NCI-H82 (cell line): ENCODE results near the gene MID2.
"Not testable (repeated sequence)": the region's sequence is repeated elsewhere in the genome, so short reads cannot be mapped to it uniquely, and the experiment has no call there.

ENCODE experiments used
- DNase-seq: peaks from one replicate; lab custom pipeline; 2025; lab: John Stamatoyannopoulos, UW

The MID2 gene

DNA sequence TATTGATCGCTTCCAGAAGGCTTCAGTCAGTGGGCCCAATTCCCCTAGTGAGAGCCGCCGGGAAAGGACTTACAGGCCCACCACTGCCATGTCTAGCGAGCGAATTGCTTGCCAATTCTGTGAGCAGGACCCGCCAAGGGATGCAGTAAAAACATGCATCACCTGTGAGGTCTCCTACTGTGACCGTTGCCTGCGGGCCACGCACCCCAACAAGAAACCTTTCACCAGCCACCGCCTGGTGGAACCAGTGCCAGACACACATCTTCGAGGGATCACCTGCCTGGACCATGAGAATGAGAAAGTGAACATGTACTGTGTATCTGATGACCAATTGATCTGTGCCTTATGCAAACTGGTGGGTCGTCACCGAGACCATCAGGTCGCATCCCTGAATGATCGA lies 15.3 kb downstream of the MID2 start:
- no peak for DNase-seq

DNA sequence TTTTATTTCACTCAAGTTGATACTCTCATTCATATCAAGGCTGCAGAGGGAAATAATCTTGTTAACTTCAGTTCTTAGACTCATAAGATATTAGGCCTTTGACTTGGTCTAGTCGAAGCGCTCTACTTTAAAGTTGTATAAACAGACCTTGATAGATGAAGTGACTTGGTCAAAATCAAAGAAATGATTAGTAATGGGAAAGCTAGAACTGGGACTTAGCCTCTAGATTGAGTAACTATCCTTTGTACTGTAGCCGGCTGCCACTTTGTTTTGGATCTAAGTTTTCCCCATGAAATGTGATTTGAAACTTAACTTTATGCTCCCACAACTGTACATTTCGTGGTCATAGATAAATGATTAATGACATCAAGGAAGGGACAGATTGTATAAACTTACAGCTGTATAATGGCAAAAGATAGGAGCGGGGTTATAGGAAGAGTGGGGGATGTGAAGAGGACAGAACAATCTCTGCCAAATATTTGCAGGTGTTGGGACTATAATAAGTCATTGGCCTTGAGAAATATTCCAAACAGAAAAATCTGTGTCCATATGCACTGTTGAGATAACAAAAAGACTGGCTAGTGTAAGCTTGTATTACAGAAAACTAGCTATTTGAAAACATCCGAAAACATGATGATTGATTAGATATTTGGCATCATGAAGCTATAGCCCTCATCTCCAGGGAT lies 17.2 kb downstream of the MID2 start:
- DNase-seq, result no peak

DNA sequence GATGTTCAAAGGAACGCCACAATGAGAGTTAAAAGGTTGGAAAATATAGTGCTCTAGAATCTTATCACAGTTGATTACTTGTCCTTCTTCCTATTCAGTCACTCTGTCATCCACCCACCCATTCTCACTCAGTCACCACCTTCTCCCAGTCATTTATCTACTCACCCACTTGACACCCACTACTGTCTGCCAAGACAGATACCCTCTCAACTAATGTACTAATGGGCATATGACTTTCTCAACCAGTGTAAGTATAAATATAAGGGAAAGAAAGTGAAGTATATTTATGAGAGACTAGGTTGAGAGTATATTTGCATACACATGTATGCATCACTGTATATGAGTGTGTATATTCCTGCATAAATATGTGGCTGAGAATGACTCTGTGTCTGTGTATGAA lies 20.0 kb downstream of the MID2 start:
- no peak for DNase-seq

DNA sequence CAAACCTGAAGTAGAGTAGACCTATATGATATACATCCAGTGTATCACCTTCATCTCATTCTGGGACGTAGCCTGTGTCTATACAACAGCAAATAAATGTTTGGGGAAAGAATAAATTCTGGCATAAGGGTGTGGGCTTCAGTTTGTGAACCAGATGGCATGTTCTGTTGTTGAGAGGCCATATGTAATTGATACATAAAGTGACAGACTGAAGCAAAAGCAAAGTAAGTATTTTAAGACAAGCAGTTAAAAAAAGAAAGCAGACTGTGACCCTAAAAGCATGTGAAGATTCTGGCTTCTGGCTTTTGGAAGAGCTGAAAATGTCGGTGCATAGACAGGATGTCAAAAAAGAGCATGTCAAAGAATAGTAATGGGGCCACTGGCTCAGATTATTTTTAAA lies 22.9 kb downstream of the MID2 start:
- no peak for DNase-seq

DNA sequence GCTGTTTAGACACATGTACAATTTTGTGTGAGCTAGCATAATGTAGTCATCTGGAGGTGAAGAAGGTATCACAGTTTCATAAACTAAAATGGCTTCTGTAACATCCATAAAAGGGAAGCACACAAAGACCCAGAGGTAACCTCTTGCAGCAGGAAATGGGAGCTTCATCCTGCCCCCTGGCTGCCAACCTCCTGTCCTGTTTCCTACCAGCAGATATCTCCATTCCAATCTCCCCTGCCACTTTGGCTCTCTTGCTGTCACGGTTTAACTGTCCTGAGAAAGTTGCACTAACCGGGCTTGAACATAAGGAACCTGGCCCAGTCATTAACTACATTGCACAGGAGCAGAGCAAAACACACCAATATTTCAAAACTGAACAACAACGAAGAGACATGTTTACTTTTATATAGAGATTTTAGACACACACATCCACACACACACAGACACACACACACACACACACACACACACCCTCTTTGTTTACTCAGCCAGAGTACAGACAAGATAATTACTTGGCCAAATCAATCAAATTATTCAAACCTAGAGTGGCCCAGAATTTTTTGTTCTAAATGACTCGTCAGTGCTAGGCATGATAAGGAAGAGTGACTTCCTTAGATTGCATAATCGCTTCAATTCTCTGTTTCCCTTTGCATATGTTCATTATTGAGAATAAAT lies 24.2 kb downstream of the MID2 start:
- DNase-seq, result peak; percentile 1

DNA sequence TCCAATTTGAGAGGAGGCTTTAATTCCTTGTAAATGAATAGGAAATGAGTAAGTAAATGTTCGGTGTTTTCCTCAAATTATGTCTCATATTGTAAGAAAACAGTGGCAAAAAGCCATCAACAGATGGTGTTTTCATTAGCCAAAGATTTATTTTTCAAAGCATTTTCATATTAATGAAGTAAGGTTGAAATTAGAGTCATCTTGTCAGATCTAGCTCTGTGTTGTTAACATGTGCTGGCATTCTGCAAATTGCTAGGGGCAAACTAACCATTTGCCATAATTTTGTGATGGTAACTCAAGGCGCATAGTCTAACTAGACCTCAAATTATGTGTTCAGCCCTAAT lies 24.7 kb downstream of the MID2 start:
- DNase-seq, result no peak

DNA sequence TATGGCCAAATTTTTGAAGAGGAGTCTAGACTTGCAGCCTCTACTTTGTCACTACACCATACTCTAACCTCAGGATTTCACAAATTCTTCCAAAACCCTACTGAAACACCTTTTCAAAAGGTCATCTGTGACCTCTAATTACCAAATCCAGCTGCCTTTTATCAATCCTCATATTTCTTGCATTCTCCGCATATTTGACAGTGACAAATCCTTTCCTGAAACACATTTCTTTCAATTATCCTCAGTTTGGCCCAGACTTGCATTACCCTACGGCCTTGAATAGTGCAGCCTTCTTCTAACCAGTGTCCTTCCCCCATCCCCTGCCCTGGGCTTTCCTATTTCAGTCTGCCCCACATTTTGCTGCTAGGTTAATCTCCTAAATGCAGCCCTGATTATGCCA lies 25.5 kb downstream of the MID2 start:
- no peak for DNase-seq

DNA sequence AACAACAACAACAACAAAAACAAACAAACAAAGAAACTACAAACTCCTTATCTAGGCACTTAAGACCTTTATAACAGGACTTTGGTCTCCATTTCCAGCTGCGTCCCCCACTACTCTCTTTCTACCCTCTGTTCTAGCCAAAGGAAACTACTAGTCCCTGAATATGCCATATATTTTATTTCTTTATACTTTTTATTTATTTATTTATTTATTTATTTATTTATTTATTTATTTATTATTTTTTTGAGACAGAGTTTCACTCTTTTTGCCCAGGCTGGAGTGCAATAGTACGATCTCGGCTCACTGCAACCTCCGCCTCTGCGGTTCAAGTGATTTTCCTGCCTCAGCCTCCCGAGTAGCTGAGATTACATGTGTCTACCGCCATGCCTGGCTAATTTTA lies 26.0 kb downstream of the MID2 start:
- DNase-seq, result not testable (repeated sequence)

DNA sequence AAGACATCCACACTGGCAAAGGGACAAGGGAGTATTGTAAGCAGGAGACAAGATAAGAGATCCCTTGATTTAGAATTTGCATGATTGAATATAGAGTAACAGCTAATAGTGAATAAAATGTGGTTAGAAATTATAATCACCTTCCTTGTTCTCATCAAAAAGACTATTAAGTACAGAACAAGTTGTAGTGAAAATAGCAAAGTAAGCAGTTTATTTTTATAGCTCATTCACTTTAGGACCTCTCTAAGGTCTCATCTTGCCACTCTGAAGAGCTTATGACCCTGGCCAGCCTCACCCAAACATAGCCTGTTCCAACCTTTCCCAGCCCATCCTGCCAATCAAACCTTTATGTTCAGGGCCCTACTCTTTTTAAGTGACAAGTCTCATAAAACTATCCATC lies 30.6 kb downstream of the MID2 start:
- DNase-seq, result no peak

DNA sequence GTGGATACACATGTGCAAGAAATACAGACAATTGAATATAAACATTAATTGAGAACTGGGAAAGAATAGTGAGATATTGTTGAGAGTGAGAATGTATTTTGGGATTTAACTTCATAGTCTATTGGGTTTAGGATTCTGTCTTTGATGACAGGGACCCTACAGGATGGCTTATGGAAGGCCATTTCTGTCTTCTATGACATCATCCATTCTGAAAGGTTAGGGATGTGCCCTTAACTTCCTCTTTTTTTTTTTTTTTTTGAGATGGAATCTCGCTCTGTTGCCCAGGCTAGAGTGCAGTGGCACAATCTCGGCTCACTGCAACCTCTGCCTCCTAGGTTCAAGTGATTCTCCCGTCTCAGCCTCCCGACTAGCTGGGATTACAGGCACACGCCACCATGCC lies 31.4 kb downstream of the MID2 start:
- not testable (repeated sequence) for DNase-seq

DNA sequence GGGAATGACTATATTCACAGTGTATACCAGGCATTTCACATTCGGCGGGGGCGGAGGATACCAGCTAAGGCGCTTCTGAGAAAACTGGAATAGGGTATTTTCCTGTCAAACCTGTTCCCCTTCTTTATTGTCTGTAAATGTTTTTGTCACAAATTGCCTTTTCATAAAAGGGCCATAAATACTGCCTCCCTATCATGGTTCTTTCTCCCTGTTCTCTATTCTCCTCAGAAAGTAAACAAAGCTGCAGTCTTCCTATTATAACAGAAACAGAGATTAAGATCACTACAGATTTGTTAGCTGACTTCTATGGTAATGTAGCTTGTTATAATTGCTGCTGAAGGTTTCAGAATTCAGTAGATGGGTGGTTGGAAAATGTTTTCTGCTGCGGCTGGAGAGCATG lies 32.2 kb downstream of the MID2 start:
- no peak for DNase-seq

DNA sequence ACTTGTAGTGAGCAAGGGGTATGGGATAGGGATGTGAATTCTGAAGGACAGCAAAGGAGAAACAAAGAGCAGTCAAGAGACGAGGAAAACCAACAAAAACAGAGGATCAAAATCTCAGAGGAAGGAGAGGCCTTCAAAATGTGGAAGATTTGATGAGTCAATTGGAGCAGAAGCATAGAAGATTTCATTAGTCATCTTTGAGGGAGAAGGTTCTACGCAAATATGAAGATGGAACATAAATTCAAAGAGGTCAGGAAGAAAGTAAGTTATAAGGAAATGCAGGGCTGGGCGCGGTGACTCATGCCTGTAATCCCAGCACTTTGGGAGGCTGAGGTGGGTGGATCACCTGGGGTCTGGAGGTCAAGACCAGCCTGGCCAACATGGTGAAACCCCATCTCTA lies 35.4 kb downstream of the MID2 start:
- DNase-seq, result no peak

DNA sequence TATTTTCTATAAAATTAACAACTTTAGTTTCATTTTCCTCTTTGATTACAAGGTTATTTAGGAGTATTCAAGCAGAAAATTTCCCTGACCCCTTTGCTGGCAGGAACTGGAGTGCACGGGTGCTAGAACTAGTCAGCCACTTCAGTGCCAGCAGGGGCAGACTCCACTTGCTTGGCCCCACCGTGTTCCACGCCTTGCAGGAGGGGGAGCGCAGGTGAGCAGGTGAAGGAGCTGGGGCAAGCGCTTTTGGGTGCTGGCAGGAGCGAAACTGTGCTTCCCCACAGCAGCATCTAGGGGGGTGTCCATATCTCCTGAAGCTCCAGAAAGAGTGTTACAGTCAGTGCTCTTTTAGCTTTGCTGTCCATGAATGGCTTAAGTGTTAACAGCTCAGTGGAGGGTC lies 45.5 kb downstream of the MID2 start:
- DNase-seq, result no peak

DNA sequence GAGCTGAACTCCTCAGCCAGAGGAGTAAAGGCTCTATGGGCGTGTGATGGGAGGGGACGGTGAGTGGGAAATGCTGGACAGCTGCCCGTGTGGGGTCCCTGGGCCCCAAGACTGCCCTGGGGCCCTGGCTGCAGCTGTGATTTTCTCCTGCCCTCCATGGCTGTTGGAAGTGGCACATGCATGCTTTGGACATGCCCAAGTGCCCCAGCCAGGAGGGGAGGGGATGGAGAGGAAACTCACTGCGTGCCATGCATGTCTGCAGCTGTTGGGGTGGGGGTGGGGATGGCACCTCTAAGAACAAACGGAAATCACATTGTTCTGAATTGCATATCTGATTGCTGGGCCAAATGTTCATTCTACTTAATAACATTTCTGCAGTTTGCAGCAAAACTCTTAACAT lies 52.4 kb downstream of the MID2 start:
- no peak for DNase-seq

DNA sequence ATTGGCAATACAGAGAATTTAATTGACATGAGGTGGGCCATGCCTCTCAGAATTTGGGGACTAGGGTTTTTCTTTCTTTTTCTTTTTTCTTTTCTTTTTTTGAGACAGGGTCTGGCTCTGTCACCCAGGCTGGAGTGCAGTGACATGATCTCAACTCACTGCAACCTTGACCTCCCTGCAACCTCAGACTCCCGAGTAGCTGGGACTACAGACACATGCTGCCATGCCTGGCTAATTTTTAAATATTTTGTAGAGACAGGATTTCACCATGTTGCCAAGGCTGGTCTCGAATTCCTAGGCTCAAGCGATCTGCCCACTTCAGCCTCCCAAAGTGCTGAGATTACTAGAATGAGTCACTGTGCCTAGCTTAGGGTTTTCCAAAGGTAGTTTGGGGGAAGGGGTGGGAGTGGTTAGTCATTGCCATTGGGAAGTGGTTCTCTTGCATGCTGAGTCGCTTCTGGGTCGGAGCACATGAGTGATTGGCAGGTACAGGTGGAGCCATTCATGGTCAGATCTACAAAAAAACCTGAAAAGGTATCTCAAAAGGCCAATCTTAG lies 54.5 kb downstream of the MID2 start:
- DNase-seq, result no peak

DNA sequence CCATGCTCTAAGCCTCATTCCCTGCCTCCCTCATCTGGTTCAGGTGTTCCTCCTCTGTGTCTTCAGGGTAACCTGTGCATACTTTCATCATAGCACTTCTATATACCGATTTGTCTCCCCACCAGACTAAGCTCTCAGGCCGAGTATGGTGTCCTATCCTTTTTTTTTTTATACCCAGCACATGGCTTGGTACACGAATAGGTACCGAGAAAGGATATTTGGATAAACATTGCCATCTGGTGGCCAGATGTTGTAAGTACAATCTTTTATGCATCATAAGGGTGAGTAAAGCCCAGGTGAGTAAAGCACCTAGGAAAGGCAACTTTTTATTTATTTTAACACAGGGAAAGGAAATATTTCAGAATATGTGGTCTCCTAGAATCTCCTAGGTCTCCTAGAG lies 68.4 kb downstream of the MID2 start:
- peak; percentile 72 for DNase-seq

DNA sequence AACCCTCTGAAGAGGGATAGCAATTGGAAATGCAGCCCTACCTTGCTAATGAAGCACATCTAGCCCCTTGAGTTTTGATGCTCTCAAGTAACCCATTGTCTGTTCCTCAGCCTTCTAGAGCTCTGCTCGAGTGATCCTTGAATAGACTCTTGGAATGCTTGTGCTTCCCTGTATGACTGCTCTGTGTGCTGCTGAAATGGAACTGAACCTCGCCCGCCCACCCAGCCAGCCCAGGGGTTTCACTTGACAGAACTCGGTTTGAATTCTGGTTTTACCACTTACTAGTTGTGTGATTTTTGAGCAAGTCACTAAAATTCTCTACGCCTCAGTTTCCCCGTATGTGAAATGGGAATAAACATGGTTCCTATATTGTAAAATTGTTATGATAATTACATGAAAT lies 77.1 kb downstream of the MID2 start:
- DNase-seq, result no peak

DNA sequence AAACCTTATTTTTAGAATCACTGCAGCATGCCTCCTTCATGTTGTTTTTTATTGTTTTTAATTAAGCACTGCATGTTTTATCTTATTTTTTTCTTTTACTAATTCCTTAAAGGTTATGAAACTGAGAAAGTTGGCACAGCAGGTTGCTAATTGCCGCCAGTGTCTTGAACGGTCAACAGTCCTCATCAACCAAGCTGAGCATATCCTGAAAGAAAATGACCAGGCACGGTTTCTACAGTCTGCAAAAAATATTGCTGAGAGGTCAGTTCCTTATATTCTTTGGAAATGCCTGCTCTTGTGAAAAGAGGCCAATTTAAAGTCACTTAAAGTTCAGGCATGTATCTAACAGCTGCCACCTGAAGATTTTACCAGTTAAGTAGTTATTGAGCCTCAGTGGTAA lies 79.7 kb downstream of the MID2 start:
- DNase-seq, result no peak

DNA sequence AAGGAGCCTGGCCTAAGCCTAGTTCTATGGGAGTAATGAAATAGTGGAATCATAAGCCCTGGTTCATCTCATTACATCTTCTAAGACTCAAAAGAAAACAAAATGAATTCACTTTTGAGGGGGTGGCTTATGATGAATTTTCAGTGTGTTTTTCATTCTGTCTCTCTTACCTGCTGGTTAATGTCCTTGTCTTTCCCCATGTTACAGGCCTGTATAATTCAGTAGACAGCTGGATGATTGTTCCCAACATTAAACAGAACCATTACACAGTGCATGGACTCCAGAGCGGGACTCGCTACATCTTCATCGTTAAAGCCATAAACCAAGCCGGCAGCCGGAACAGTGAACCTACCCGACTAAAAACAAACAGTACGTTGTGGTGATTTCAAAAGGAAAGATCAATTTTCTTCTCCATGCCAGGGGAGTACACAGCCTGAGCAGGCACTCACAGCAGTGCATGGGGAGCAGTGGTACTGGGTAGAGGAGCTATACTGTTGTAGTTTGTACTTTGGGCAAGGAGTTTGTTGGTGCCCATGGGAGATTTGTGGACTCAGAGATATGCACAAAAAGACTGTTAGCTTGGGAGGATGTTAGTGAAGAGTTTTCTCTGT lies 98.6 kb downstream of the MID2 start:
- DNase-seq, result no peak

DNA sequence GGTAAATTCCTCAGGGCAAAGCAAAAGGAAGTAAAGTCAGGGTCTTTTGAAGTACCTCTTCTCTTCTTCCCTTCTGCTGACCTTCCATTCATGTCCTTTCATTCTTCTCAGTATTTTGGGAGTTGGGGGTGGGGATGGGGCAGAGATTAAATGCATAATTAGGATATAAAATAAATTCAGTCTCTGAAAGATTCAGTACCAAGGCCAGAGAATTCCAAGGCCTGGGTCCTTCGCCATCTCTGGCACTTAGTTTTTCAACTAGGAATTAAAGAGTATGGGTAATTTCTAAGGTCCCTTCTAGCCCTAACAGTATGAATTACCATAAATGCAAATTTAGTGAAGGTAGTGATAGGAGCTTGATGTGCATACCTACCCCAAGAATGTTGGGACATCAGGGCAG lies 108.6 kb downstream of the MID2 start:
- no peak for DNase-seq

DNA sequence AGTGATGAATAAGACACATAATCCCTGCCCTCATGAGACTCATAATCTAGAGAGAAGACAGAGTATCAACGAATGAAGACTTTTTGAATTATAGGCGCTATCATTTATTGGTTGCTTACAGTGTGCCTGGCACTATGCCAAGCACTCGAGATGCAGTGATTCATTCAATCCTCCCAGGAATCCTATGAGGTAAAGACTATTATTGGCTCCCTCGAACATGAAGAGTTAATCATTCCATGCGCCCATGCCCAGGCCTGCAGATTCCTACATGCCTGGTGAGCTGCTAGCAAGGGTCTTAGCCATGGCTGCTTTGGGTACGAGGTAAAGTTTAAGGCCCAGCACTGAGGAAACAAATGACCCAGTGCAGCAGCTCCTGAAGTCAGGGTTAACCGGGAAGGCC lies 109.5 kb downstream of the MID2 start:
- no peak for DNase-seq

DNA sequence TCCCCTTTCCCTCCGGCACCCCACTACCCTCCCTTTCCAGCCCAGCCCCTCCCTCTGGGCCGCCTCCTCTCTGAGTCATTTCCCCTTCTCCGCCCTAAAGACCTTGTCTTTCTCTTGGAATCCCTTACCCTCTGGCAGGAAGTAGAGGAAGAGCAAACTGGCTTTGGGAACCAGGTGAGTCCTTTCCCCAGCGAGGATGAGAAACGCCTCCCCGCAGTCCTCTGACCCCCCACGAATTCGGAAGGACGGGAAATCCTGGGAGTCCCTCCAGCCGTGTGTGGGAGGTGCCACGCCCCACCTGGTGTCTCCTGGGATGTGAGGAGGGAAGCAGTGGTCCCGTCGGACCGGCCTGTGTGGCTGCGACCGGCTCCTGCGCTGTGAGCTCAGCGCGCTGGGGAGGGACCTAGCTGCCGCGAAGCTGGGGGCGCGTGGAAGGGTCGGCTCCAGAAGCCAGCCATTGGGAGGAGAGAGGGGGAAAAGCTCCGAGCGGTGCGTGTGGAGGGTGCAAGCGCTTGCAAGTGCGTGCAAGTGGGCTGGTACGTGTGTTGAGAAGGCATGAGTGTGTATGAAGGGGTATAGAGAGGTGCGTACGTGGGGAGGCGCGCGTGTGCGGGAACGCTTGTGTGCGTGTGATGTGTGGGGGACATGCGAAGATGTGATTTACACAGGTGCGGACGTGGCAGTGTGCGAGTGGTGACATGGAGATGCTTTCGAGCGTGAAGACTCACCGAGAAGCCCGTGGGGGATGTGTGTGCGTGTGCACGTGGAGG lies 110.2 kb downstream of the MID2 start:
- DNase-seq, result no peak

DNA sequence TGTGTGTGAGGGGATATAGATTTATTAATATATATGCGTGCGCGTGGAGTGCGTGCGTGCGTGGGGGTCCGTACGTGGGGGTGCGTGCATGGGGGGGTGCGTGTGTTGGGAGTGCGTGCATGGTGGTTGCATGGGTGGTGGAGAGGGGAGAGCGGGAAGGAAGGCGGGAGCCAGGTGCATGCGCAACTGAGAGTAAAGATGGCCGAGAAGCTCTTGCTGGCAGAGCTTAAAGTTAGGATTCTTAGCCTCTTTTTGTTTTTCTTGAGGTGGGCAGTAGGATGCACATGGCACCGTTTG lies 110.7 kb downstream of the MID2 start:
- DNase-seq, result no peak
